A673 (cell line): ENCODE results near the gene SPSB1.

Source experiments
- EZH2 ChIP-seq: fragments of 200-600 bp; sonication (generic); IDR thresholded peaks from 2 replicates; pipeline ENCODE4 v1.6.1; 2017; ENCODE audit warnings: borderline replicate concordance, low read depth, mild to moderate bottlenecking, mixed read lengths, antibody characterized with exemption, low read length; ENCODE audit not compliant: poor library complexity, severe bottlenecking
- TF ChIP-seq, protein P1 (sequence below): fragments of 300-800, 200-600 bp; sonication (generic); conservative IDR thresholded peaks from 2 replicates; pipeline ENCODE4 v1.5.1; 2017; ENCODE audit warnings: low read depth, mild to moderate bottlenecking, antibody characterized with exemption, low read length, moderate library complexity, mixed read lengths

GRCh38 chr1:9302745-9303524 lies 10.2 kb downstream of the SPSB1 start:
- TF ChIP-seq, protein P1, sequence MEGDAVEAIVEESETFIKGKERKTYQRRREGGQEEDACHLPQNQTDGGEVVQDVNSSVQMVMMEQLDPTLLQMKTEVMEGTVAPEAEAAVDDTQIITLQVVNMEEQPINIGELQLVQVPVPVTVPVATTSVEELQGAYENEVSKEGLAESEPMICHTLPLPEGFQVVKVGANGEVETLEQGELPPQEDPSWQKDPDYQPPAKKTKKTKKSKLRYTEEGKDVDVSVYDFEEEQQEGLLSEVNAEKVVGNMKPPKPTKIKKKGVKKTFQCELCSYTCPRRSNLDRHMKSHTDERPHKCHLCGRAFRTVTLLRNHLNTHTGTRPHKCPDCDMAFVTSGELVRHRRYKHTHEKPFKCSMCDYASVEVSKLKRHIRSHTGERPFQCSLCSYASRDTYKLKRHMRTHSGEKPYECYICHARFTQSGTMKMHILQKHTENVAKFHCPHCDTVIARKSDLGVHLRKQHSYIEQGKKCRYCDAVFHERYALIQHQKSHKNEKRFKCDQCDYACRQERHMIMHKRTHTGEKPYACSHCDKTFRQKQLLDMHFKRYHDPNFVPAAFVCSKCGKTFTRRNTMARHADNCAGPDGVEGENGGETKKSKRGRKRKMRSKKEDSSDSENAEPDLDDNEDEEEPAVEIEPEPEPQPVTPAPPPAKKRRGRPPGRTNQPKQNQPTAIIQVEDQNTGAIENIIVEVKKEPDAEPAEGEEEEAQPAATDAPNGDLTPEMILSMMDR, result no peak
- no peak for TF ChIP-seq EZH2
